Pulmonary artery endothelial cell (primary cell): Measurements from ENCODE around the gene THBS3. TPM values are rescaled to one million over a fixed set of nuclear protein-coding genes. Genes with fewer than 3 reads are reported as not detected.
"Not testable (repeated sequence)": the region's sequence is repeated elsewhere in the genome, so short reads cannot be mapped to it uniquely, and the experiment has no call there.

Source experiments
- DNase-seq: peaks from one replicate; pipeline ENCODE4 v3.0.0-alpha.2; 2011; ENCODE audit warnings: low read depth, low spot score
- total RNA-seq: library from RNA; depleted of rRNA; stranded (reverse); fragments of >200 nt; gene quantifications from 2 replicates; pipeline ENCODE4 v1.2.3, GENCODE V29; 2014

THBS3 gene
- total RNA-seq, 1 donor from 2014 or later, result 17.1 TPM

DNA sequence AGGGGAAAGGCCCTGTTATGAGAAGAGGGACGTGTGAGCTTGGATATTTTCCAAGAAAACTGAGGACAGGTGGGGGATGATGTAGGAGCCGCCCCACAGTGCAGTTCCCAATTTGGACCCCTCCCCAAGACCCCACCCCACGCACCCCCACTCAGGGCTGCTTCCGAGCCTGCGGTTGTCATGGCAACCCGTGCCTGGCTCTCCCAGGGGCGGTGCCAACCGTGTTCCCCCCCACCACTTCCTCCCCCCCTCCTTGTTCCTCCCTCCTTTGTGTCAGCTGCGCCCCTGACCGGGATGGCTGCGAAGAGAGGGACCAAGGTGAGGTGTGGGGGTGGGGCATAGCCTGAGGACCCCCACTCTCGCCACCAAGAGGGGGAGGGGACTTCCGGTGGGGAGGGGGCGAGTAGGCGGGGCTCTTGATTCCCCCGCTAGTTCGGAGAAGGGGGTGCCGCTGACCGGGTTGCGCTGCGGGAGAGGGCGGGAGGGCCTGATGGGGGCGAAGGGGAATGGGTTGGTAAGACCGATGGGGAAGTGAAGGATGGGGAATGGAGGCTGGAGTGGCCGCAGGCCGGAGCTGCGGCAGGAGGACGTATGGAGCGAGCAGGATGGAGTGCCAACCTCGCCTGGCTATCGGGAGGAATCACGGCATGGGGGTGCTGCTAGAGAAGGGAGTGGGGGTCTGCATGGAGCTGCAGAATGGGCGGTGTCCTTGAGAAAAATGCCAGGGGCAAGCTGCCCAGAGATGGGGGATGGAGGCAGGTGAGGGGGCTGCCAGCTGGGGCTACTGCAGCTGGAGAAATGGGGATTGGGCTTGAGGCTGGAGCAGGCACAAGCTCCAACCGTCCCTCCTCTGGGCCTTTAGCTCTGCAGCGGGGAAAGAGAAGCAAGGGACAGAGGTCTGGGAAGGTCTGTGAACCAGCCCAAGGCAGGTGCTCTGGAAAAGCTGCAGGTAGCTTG lies 33.1 kb downstream of the THBS3 start:
- DNase-seq, result no peak

DNA sequence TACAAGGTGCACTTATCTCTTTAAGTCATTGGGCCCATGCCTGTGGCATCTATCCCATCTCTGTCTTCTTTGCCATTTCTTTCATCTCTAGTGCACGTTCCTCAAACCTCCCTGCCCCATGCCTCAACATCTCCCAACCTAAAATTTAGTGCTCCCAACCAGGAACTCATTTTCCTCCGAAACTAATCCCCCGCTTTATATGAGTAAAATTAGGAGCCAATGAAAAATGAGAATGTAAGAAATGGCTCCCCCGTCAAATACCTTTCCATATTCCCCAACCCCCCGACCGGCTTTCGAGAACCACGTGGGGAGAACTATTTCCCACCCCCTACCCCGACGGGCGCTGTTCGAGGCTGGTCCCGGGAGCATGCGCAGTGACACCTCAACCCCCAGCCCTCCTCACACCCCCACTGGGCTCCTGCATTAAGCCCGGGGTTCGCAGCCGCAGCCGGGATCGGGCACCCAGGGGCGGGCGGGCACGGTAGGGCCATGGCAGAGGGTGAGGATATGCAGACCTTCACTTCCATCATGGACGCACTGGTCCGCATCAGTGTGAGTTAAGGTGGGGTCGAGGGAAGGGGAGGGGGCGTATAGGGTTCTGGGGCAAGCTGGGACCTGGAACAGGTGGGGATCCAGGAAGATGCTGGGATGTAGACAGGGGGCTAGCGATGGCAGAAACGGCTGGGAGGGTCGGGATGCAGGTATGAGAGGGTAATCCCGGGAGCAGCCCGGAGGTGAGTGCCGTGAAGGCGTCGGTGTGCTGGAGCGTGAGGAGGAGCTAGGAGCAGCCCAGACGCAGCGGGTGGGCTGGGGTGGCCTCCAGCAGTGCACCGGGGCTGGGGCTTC lies 34.0 kb downstream of the THBS3 start, which contains the start of gene TRIM46:
Gene TRIM46, plus strand, starts transcription at position 372 of the 846 bp plus-strand sequence. Its CDS starts 118 bp downstream, at position 490.
- no peak for DNase-seq

DNA sequence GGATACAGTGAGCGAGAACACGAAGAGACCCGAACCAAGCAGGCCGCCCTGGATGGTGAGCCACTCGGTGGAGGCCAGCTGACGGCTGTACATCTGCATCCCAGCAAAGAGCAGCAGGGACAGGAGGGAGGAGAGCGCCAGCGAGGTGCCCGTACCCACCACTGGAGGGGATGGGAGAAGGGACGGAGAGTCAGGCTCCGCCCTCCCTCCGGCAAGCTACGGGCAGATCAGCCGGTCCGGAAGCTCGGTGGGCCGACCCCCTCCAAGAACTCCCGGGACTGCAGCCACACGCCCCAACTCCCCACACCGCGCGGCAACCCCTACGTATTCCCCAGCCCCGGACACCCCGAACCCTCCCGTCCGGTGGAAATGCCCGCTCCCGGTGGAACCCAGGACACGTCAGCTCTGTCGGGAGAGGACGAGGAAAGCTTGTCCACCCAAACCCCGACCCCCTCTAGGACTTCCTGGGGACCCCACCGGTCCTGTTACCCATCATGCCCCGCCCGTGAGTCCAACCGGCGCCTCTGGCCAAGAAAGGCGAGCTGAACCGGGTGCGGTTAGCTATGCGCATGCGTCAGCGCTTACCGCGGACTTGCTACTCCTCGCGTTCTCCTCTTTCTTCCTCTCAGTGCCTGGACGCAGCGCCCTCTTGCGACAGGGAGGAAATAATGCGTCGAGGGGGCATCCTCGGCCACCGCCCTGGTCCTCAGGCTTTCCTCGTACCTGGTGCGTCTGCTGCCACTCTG lies 34.8 kb downstream of the THBS3 start, which contains the start of gene KRTCAP2:
Gene KRTCAP2, minus strand, starts transcription at position 573 of the 746 bp plus-strand sequence. Its CDS starts 80 bp downstream, at position 493.
- peak; percentile 85 for DNase-seq

DNA sequence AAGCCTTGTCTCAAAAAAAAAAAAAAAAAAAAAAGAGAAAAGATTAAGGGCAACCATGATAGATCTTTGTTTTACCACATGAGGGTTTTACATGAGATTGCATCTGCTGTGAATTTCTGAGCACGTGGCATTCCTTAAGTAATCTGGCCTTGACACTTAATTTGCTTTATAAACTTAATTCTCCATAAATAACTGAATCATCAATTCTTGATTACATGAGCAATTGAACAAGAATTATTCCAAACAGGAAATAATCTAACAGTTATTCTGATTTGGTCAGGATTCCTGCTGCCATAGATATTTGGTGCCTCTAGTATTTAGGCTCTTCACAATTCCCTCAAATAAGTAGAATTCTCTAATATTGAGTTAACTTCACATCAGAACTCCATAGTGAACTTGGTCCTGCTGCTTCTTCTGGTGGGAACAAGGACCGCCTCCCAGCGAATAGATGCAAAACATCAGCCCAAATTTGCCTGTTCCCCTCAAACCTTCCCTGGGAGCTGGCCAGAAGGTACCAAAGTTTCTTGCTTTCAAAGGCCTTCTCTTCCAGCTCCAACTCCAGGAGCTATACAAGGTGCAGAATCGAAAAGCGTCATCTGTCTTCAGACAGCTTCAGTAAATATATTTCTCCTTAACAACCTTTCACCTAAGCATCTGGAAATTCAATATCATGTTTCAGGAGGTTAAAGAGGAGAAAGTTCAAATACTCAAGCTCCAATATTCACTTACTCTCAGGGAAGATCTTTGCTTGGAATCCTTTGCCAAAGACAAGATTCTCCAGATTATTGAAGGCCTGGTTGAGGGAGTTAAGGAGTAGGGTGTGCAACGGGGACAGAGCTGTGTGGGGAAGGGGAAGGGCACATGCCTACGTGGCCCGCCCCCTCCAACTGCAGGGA lies 35.6 kb downstream of the THBS3 start:
- no peak for DNase-seq

DNA sequence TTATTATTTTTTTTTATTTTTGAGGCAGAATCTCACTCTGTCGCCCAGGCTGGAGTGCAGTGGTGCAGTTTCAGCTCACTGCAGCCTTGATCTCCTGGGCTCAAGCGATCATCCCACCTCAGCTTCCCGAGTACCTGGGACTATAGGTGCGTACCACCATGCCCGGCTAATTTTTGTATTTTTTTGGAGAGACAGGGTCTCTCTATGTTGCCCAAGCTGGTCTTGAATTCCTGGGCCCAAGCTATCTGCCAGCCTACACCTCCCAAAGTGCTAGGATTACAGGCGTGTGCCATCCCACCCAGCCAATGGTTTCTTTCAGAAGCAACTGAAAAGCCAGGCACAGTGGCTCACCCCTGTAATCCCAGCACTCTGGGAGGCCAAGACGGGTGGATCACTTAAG lies 36.9 kb downstream of the THBS3 start:
- DNase-seq, result no peak

DNA sequence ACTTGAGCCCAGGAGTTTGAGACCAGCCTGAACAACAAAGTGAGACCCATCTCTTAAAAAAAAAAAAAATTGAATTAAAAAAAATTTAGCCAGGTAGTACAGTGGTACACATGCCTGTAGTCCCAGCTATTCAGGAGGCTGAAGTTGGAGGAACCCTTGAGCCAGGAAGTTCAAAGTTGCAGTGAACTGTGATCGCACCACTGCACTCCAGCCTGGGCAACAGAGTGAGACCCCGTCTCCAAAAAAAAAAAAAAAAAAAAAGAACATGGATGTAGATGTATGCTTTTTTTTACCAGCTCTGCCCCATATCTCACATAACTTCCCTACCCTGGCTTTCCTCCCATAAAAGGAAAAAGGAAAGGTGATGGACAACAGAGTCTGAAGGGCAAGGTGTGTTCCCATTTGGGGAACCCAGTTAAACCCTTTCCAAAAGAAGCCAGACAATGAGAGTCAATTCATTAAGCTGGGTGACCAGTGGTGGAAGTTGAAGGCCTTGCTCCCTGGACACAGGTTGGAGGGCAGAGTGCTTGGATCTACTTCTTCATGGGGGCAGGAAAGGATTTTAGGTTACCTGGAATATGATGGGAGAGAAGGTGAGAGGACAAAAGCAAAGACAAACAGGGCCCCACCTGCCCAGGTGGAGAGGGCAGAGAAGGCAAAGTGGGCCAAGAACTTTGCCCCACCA lies 37.5 kb downstream of the THBS3 start:
- DNase-seq, result no peak

DNA sequence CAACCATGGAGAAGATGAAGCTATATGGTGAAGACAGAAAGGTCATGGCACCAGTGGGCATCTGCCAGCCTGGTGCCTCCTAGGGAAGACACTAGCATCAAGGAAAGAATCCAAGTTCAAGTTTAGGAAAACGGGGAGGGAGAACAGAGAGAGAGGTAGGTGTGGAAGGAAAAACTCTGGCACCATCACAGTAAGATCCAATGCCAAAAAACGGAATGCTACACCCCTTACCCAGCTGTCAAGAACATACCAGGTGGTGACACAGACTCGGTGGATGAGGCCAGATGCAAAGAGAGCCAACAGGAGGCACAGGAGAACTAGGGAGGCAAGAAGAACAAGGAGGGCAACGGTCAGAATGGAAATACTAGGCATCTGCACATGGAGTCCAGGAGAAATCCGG lies 38.2 kb downstream of the THBS3 start:
- DNase-seq, result no peak

DNA sequence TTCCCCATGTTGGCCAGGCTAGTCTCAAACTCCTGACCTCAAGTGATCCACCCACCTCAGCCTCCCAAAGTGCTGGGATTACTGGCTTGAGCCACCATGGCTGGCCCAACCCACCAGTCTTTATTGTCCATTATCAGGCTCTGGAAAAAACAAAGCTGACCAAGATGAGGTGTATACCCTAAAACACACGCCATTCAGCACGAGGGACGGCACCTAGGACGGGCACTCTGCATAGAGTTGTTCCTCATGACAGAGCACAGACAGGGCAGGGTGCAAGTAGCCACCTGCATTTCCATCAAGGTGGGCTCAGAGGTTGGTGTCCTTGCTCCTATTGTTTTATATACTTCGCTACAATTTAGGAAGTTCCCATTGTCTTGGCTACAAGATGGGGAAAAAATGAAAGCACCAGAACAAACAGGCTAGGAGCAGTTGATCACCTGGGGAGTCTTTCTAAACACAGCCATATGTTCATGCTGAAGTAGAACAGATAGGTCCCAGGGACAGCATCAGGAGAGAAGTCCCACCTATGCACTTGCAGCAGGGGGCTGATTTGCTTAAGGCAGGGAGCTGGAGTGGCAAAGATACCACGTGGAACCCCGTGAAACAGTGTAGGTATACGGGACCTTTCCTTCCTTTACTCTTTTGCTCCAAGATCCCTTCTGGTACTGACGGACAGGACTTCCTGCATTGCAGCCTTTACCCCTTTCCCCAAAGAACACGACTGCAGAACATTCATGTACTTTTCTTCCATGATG lies 39.1 kb downstream of the THBS3 start:
- no peak for DNase-seq

DNA sequence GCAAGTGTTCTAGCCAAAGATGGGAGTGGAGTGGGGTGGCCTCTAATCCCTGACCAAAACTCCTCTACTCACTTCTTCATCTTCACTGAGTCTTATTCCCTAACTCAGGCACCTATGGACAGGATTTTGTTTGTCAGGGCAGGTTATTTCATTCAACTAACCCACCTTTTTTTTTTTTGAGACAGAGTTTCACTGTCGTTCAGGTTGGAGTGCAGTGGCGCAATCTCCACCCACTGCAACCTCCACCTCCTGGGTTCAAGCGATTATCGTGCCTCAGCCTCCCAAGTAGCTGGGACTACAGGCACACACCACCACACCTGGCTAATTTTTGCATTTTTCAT lies 39.6 kb downstream of the THBS3 start:
- DNase-seq, result not testable (repeated sequence)

DNA sequence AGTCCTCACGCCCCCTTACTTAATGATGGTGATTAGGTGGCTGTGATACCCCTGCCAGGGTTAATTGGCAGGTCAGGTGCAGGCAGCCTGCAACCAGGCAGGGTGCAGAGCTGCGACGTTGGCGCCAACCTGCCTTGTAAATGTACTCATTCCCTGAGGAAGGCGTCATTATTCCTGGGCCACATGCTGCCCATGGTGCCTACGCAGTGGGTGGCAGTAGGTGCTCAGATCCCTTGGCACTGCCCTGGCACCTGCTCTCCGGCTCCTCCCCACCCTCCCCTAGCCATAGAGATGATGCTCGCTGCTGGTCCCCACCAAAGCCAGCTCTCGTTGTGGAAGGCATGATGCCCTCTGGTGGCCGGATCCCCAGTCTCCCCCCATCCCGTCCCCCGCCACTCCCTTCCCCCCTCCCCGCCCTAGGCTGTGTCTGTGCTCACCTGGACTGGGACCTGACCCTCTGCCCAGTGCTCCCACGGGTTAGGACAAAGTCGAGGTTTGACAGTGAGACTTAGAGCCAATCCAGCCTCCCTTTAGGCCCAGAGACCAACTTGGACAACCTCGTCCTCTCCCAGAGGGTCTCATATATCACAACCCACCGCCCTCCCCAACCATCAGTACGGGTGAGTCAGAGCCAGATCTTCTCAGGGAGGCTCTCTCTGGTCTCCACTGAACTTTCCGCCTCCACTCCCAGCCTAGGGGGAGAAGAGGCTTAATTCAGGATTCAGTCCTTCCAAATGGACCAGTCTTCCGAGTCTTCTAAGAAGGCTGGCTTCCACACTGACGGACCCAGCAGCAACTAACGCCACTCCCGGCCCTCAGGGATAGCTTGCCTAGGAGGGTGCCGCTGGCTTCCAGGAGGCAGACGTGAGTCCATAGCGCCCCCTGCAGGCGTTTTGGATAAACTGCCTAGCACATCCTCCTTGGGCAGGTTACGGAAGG lies 40.3 kb downstream of the THBS3 start:
- DNase-seq, result peak; percentile 83

DNA sequence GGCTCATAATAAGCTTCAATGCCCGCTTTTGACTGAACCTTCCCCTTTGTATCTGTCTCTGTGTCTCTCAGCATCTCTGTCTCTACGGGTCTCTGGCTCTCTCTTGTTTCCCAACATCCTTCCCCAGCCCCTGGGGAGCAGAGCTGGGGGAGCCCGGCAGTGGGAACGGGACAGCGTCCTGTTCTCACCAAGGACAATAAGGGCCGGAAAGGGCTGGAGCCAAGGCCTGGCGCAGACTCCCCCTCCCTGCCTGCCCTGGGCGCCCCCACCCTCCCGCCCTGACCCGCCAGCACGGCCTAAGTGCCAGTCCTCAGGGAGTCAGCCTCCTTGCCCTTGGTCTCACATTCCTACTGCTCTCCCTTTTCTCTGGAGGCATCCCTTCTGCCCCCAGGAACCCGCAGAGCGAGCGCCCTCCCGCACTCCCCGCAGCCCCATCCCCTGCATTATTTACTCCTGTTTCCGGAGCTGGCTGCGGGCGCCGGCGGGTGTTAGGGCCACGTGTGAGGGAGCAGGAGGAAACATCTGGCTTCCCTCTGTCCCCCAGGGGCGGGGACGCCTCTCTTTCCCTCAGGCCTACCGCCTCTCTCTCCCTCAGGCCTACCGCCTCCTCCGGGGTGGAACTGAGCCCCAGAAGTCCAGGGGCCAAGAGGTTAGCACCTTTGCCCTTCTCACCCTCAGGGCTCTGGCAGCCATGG lies 41.1 kb downstream of the THBS3 start:
- DNase-seq, result peak; percentile 79

DNA sequence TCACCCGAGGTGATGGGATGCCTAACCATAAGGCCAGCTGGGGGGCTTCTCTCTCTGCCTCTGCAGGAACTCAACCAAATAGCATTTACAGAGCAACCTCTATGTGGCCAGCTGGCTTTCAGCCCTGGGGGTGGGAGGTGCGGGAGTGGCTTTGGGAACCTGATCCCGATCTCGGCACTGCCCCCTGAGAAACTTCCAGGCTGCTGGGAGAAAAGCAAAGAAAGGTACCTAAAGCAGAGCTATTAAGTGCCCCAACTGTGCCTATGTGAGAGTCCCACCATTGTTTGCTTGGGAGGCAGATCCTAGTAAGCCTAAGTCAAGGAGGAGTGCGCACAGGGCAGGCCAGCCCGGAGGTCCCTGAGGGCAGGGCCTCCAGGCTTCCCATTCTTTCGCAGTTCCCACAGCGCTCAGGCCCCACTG lies 41.6 kb downstream of the THBS3 start:
- no peak for DNase-seq

DNA sequence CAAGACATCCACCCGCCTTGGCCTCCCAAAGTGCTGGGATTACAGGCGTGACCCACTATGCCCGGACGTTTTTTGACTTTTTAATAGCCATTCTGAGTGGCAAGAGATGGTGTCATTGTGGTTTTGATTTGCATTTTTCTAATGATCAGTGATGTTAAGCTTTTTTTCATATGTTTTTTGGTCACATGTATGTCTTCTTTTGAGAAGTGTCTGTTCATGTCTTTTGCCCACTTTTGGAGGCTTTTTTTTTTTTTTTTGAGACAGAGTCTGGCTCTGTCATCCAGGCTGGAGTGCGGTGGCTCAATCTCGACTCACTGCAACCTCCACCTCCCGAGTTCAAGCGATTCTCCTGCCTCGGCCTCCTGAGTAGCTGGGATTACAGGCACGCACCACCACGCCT lies 43.1 kb downstream of the THBS3 start:
- DNase-seq, result not testable (repeated sequence)

DNA sequence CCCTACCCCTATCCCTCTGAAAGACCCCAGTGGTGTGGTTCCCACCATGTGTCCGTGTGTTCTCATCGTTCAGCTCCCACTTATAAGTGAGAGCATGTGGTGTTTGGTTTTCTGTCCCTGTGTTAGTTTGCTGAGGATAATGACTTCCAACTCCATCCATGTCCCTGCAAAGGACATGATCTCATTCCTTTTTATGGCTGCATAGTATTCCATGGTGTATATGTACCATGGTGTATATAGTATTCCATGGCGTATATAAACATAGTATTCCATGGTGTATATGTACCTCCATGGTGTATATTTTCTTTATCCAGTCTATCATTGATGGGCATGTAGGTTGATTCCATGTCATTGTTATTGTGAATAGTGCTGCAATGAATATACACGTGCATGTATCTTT lies 43.9 kb downstream of the THBS3 start:
- DNase-seq, result not testable (repeated sequence)

DNA sequence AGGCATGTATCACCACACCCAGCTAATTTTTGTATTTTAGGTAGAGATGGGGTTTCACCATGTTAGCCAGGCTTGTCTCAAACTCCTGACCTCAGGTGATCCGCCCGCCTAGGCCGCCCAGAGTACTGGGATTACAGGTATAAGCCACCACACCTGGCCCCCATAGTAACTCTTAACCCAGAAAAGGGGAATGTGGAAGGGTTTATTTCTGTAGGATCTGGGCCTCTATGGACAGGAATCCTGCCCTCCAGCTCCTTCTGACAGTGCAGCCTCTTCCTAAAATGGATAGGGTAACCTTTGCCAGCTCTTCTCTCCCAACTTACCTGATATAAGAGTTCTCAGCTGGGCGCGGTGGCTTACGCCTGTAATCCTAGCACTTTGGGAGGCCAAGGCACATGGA lies 45.1 kb downstream of the THBS3 start:
- not testable (repeated sequence) for DNase-seq

DNA sequence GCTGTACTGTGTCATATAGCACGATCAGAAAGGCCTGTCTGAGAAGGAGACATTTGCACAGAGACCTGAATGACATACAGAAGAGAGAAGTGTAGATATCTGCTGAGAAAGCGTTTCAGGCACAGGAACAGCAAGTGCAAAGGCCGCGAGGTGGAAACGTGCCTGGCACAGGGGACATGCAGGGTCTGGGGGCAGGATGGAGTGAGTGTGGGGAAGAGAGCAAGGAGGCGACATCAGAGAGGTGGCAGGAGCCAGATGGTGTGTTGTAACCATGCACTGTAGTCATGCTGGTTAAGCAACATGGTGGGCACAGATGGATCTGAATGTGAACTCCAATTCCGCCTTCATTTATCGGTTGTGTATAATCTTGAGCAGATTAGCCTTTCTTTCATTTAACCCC lies 47.6 kb downstream of the THBS3 start:
- no peak for DNase-seq

DNA sequence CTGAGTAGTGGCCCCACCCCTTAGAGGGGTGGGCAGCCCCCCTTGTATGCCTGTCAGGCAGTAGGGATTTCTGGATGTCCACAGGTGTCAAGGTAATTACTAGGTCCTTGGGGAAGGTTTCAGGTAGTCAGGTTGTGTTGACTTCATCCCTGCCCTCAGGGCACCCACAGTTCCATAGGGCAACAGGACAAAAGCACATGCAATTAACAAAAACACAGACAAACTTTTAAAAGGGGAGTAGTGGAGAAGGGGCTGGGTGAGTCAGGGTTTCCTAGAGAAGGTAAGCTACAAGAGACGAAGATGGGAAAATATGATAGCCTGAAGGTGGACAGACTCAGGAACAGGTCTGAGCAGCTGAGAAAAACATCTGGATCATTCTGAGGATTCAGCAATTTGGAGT lies 48.7 kb downstream of the THBS3 start:
- DNase-seq, result no peak
